Ishikawa (cell line): ENCODE results near the gene ADGRG7.

ENCODE experiments used
- CREB1 ChIP-seq: IDR thresholded peaks from 2 replicates; pipeline ENCODE4 v1.6.1; 2012; ENCODE audit warnings: low read depth
- EGR1 ChIP-seq: IDR thresholded peaks from 2 replicates; pipeline ENCODE4 v1.6.1; 2012
- EP300 ChIP-seq: IDR thresholded peaks from 2 replicates; pipeline ENCODE4 v1.6.1; 2012; ENCODE audit warnings: borderline replicate concordance
- NFIC ChIP-seq: IDR thresholded peaks from 2 replicates; pipeline ENCODE4 v1.6.1; 2012
- TAF1 ChIP-seq: IDR thresholded peaks from 2 replicates; pipeline ENCODE4 v1.6.1; 2012; ENCODE audit warnings: low read depth, mild to moderate bottlenecking
- TEAD4 ChIP-seq: IDR thresholded peaks from 2 replicates; pipeline ENCODE4 v1.6.1; 2012
- YY1 ChIP-seq: IDR thresholded peaks from 2 replicates; pipeline ENCODE4 v1.6.1; 2012; ENCODE audit warnings: low read depth
- ZBTB7A ChIP-seq: IDR thresholded peaks from 2 replicates; pipeline ENCODE4 v1.6.1; 2012; ENCODE audit warnings: low read depth
- TF ChIP-seq, protein P1 (sequence below): IDR thresholded peaks from 2 replicates; pipeline ENCODE4 v1.6.1; 2012; ENCODE audit warnings: low read depth, mild to moderate bottlenecking
- TF ChIP-seq, protein P2 (sequence below): IDR thresholded peaks from 2 replicates; pipeline ENCODE4 v1.6.1; 2012

DNA sequence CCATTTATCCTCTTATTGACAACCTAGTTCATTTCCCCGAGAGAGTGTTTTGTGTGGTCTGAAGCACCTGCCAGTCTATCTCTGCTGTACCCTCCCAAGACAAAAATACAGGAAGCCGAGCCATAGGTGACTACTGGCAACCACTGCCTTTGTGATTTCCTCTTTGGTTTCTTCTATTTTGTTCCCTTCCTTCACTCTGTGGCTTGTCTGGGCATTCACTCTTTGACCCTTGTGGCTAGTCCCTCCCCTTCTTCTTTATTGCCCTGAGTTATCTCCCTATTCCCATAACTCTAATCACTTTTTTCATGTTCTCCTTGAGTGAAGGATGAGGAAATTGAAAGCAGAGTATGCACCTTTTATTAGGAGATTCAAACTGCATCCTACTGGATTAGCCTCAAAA lies at the start of gene ADGRG7:
- TF ChIP-seq TAF1 (no peak), CREB1 (no peak), NFIC (no peak), TEAD4 (no peak), EP300 (no peak), EGR1 (no peak), YY1 (no peak), ZBTB7A (no peak)
- TF ChIP-seq, protein P1, sequence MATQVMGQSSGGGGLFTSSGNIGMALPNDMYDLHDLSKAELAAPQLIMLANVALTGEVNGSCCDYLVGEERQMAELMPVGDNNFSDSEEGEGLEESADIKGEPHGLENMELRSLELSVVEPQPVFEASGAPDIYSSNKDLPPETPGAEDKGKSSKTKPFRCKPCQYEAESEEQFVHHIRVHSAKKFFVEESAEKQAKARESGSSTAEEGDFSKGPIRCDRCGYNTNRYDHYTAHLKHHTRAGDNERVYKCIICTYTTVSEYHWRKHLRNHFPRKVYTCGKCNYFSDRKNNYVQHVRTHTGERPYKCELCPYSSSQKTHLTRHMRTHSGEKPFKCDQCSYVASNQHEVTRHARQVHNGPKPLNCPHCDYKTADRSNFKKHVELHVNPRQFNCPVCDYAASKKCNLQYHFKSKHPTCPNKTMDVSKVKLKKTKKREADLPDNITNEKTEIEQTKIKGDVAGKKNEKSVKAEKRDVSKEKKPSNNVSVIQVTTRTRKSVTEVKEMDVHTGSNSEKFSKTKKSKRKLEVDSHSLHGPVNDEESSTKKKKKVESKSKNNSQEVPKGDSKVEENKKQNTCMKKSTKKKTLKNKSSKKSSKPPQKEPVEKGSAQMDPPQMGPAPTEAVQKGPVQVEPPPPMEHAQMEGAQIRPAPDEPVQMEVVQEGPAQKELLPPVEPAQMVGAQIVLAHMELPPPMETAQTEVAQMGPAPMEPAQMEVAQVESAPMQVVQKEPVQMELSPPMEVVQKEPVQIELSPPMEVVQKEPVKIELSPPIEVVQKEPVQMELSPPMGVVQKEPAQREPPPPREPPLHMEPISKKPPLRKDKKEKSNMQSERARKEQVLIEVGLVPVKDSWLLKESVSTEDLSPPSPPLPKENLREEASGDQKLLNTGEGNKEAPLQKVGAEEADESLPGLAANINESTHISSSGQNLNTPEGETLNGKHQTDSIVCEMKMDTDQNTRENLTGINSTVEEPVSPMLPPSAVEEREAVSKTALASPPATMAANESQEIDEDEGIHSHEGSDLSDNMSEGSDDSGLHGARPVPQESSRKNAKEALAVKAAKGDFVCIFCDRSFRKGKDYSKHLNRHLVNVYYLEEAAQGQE, result no peak
- TF ChIP-seq, protein P2, sequence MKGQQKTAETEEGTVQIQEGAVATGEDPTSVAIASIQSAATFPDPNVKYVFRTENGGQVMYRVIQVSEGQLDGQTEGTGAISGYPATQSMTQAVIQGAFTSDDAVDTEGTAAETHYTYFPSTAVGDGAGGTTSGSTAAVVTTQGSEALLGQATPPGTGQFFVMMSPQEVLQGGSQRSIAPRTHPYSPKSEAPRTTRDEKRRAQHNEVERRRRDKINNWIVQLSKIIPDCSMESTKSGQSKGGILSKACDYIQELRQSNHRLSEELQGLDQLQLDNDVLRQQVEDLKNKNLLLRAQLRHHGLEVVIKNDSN, result no peak
